ENCODE data around the gene NEURL4.

DNA sequence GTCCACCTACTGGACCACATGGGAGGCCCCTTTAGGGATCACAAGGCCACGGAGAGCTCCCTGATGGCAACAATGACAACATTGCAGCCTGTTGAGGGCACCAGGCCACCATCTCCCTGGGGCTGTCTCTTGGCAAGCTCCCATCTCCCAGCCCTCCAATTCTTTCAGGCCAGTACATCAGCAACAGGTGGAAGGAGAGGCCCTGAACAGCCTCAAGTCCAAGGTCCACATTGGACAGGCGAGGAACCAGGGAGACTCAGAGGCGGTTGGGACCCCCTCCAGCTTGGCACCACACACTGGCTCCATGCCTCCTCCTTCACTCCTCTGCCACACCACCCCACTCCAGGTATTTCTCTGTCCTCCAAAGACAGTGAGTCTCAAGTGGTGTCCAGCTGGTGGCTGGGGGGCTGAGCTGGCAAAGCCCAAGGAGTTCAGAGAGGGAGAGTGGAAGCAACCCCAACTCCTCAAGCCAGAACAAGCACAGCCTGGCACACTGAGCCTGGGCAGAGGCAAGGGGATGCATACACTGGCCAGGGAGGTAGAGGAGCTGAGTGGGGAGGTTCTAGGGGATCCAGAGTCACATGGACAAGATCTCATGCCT lies 5.9 kb upstream of the NEURL4 start:
- TF ChIP-seq, protein P1, sequence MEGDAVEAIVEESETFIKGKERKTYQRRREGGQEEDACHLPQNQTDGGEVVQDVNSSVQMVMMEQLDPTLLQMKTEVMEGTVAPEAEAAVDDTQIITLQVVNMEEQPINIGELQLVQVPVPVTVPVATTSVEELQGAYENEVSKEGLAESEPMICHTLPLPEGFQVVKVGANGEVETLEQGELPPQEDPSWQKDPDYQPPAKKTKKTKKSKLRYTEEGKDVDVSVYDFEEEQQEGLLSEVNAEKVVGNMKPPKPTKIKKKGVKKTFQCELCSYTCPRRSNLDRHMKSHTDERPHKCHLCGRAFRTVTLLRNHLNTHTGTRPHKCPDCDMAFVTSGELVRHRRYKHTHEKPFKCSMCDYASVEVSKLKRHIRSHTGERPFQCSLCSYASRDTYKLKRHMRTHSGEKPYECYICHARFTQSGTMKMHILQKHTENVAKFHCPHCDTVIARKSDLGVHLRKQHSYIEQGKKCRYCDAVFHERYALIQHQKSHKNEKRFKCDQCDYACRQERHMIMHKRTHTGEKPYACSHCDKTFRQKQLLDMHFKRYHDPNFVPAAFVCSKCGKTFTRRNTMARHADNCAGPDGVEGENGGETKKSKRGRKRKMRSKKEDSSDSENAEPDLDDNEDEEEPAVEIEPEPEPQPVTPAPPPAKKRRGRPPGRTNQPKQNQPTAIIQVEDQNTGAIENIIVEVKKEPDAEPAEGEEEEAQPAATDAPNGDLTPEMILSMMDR (IDR thresholded peaks at IDR 0.05): no peak
- TF ChIP-seq POLR2AphosphoS5 (IDR thresholded peaks at IDR 0.05) (no peak), POLR2A (IDR thresholded peaks at IDR 0.05) (no peak), EP300 (IDR thresholded peaks at IDR 0.05) (no peak)

Measured in stomach (tissue), 4 donors.